ENCODE results near the gene PROM1.

- TF ChIP-seq, protein P1, sequence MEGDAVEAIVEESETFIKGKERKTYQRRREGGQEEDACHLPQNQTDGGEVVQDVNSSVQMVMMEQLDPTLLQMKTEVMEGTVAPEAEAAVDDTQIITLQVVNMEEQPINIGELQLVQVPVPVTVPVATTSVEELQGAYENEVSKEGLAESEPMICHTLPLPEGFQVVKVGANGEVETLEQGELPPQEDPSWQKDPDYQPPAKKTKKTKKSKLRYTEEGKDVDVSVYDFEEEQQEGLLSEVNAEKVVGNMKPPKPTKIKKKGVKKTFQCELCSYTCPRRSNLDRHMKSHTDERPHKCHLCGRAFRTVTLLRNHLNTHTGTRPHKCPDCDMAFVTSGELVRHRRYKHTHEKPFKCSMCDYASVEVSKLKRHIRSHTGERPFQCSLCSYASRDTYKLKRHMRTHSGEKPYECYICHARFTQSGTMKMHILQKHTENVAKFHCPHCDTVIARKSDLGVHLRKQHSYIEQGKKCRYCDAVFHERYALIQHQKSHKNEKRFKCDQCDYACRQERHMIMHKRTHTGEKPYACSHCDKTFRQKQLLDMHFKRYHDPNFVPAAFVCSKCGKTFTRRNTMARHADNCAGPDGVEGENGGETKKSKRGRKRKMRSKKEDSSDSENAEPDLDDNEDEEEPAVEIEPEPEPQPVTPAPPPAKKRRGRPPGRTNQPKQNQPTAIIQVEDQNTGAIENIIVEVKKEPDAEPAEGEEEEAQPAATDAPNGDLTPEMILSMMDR (conservative IDR thresholded peaks at IDR 0.05; ENCODE audit: low read depth, low read length): no peak
- no peak for TF ChIP-seq EZH2phosphoT487 (IDR thresholded peaks at IDR 0.05; ENCODE audit: borderline replicate concordance, low read length)
Measured at GRCh38 chr4:16082041-16082425, 1.8 kb downstream of the PROM1 start.
